ENCODE data around the gene ZNF778.
A peak's percentile ranks its signal among the peaks of the same experiment; 100 is the strongest.

The ZNF778 gene

GRCh38 chr16:89194340-89195311 lies 22.9 kb upstream of the ZNF778 start:
- no peak for DNase-seq

DNA sequence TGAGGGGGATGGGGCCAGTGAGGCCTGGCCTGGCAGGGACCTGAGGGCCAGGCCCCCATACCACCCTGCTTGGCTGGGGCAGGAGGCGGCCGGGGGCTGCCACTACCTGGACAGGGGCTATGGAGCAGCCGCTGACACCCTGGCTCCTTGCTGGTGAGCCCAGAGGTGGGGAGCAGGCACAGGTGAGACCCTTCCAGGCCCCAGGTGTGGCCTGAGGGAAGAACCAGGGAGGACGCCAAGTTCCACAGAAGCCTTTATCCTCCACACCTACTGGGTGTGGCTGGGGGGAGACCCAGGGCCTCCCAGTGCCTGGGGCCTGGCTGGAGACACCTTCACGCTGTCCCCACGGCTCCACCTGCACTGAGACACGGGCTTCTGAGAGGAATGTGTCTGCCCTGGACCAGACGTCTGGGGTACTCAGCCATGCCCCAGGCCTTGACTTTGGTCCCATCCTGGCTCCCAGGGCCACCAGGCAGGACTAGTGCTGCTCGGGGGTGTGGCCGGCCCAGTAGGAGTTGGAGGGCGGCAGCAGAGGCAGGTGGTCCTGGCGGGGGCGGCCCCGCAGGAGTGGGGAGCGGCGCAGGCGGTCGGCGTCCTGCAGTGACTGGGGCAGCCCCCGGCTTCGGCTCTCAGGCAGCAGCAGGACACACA lies 21.9 kb upstream of the ZNF778 start:
- DNase-seq = no peak

DNA sequence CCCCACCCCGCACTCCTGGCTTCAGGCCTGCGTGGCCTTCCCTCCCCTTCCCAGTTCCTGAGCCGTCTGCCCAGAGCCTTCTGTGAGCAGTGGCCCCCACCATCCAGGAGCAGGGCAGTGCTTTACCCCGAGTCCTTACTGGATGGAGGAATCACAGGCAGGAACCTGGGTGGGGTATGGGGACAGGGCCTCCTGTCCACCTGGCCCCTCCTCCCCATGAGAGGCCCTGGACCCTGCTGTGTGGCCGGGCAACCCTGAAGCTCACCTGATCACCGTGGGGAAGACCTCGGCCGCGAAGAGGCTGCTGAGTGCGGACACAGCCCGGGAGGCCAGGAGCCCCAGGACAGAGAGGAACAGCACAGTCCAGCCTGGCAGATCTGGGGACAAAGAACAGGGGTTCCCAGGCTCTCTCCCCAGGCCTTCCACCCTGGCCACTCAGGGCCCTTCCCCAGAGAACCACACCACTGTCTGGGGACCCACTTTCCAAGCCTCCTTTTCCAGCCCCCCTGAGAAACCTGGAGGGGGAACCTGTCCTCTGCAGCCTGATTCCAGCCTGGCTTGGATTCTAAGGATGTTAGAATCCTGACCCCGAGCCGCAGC lies 20.4 kb upstream of the ZNF778 start:
- no peak for DNase-seq

GRCh38 chr16:89197633-89198416 lies 19.7 kb upstream of the ZNF778 start:
- DNase-seq = no peak

DNA sequence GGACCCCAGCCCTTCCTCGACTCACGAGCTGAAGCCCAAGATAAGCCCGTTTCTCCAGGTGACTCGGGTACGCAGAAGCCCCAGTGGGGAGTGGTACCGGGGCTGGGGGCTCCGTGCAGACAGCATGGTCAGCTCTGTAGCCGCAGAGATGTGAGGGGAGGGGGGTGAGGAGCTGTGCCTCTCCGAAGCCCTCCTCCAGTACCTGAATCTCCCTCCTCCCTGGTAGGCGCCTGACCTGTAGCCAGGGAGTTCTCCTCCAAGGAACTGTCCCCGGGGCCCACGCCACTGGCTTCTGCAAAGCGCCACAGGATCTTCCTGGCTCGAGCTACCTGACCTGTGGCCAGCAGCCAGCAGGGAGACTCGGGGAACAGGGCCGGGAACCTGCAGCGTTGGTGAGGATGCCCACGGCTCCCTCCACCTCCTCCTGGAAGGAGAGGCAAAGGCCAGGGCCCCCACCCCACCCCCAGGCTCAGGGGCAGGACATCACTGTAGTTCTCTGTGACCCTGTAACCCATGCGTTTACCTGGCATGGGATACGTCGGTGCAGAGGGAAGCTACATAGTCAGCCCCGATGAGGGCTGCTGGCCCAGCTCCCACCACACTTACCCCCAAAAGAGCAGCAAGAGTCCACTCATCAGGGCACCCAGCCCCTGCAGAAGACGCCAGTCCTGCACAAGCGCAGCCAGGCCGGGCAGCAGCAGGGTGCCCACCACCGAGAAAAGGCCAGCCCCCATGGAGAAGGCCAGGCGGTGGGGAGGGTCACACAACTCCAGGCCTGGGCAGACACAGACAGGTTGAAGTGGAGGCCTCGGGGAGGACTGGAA lies 18.9 kb upstream of the ZNF778 start:
- DNase-seq = no peak

GRCh38 chr16:89199241-89200123 lies 18.0 kb upstream of the ZNF778 start:
- DNase-seq = no peak

GRCh38 chr16:89200124-89200849 lies 17.2 kb upstream of the ZNF778 start, which contains the start of gene SLC22A31:
Gene SLC22A31 (minus strand): TSS chr16:89200537. CDS start chr16:89200501, 36 bp downstream.
- no peak for DNase-seq

- DNase-seq = no peak
Observed at GRCh38 chr16:89200850-89201411, 16.6 kb upstream of the ZNF778 start.

DNA sequence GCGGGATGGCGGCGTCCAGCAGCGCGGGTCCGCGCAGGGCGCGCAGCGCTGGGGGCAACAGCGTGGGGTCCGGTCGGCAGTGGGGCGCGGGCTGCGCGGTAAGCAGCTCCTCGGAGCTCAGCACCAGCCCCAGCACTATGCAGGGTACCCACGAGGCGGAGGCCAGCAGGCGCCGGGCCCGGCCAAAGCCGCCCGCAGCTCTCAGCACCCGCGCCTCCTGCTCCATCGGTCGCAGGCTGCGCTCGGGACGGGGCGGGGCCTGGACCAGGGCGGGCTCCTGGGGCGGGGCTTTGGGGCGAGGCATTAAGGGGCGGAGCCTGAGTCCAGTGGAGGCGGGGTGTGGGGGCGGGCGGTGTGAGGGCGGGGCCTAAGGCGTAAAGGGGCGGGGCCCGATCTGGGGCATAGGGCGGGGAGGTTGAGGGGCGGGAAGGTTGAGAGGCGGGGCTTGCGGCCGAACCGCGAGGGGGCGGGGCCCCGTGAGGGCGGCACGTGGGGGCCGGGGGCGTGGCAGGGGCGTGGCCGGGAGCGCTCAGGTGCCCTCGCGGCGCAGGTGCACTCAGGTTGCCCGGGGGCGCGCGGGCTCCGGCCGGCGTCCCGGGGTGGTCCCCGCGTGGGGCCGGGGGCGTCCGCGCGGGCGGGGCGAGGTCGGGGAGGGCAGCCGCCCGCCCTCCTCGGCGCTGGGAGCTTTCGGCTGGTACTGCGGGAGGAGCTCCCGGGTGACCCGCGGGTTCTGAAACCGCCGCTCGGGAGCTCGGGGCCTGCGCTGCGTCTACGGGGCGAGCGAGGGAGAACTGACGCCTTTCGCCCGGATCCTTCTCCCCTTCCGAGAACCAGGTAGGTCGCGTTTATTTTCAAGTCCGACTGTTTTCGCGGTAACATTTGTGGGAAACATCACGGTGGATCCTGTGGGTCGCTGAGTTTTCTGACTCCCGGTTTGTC lies 15.8 kb upstream of the ZNF778 start:
- DNase-seq = no peak

DNA sequence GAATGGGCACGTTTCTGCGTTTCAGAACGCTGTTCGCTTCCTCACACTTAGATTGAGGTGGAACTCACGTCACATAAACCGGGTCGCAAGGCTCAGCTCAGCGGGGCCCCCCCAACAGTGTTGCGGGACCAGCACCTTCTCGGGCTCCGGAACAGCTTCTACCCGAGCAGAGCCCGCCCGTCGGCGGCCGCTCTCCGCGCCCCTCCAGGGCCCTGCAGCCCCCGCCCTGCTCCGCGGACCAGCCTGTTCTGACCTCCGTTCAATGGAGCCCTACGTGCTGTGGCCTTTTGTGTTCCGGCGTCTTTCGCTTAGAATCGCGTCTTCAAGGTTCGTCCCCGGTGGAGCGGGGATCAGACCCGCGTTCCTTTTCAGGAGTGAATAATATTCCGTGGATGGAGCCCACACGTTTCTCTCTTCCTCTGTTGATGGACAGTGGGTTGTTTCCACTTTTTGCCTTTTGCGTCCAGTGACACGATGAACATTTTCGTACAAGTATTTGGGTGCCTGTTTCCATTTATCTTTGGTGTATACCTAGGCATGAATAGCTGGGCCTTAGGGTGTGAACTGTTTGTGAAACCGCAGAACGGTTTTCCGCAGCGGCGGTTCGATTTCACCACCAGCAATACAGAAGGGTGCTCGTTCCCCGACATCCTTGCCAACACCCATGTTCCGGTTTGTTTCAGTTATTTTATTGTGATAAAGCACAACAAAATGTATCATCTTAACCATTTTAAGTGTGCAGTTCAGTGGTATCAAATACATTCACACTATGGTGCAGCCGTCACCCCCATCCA lies 14.9 kb upstream of the ZNF778 start:
- DNase-seq = no peak

GRCh38 chr16:89207993-89208392 lies 9.5 kb upstream of the ZNF778 start:
- no peak for DNase-seq

DNA sequence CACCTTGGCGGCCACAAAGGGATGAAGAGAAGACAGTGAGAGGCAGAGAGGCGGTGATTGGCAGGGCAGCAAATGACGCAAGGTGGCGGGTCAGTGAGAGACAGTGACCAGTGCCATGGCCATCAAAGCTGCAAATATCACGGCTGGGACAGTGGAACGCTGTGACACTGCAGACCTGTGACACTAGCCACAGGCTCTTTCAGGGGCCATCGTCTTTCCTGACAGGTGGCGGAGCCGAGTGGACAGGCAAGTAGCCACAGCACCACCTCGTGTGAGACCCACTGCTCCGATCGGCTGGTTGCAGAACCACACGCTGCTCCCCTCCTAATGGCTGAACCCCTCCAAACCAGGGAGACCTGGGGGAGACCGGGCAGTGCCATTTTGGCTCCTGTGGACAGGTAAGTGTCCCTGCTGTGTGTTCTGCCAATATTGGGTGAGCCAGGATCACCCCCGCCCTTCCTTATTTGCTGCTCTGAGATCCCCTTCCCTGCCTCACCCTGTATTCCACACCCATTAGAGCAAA lies 7.9 kb upstream of the ZNF778 start:
- DNase-seq = no peak

DNA sequence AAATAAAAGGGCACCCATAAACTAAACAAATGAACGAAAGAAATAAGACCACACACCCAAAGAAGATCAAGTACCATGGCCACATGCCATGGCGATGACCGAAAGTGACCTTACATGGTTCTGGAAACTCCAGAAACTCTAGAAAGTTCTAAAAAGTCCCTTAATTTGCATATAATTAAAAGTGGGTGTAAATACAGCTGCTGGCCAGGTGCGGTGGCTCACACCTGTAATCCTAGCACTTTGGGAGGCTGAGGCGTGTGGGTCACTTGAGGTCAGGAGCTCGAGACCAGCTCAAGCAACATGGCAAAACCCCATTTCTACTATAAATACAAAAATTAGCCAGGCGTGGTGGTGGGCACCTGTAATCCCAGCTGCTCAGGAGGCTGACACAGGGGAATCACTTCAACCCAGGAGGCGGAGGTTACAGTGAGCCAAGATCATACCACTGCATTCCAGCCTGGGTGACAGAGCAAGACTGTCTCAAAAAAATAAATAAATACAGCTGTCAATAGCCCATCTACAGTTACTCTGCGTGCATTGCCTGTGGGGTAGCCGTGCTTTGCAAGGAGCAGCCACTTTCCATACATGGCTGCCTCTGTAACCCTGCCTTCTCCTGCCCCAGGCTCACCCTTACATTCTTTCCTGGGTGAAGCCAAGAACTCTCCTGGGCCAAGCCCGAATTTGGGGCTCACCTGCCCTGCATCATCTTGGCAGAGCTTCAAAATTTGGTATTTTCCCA lies 7.2 kb upstream of the ZNF778 start:
- no peak for DNase-seq

DNA sequence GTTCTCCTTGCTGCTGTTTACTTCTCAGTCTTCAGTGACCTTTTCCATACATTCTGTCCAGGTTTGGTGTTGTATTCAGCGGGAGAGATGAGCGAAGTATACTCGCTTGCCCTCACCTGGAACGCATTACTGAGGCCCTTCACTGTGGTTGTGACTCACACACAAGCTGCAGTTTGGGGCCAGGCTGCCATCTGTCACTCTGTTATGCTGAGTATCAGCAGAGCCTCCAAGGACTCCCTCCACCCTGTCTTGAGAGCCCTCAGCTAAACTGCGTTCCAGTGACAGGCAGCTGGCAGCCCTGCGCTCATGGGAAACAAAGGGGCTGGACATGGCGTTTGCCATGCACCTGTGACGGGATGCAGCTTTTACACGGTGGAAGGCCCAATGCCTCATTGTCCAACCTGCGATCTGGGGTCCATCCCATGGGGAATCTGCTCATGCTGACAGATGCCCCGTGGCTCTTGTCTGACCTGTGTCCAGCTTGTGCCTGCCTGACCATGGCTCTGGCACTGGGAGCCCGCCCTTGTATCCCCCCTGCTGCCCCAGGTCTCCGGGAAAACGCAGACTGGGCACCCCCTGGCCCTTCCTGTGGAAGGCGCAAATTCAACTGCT lies 6.5 kb upstream of the ZNF778 start:
- DNase-seq = no peak

DNA sequence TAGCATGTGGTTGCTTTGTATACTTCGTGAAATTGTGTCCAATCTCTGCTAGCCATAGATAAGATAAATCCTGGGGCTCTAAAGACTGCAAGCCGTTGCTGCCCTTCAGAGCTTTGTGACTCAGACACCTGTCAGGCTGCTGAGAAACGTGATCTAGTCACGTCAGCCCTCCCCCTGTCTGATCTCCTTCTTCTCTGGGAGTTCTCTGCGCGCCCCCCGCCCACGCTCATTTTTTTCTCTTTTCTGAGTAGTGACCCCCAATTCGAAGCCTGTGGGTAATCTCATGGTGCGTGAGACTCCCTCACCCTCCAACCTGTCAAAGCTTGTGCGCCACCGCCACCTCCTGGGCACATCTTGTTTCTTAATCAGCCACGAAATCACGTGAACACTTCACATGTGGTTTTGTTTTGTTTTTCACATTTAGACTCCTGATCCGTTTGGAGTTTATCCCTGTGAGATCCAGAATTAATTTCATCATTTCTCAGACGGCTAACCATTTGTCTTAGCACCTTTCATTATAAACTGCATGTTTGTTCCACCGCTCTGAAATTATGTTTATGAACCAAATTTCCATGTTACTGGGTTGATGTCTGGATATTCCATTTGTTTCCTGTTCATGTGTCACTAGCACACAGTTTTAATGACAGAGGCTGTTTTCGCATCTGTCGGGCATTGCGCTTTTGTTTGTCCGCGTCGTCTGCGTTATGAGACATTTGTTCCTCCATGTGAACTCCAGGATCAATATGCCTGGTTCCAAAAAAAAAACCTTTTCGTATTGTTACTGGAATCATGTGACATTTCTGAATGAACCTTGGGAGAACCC lies 977 bp upstream of the ZNF778 start:
- peak; percentile 69 for DNase-seq

DNA sequence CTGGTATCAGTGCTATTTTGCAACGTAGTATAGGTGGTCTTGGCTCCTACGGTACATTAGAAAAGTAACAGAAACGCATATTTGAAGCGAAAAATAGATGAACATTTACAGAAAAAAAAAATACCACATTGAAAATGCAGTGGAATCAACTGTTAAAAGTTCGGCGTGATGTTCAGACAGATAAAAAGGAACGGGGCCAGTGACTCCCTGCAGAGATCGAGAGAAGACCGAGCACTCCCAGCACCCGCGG lies 440 bp upstream of the ZNF778 start:
- no peak for DNase-seq

Measured in COR-L47 (cell line).